SK-N-SH (cell line): ENCODE measurements around the gene UBE2D4. TPM values are rescaled to one million over a fixed set of nuclear protein-coding genes. Genes with fewer than 3 reads are reported as not detected.

Experiments
- CTCF ChIA-PET: fragments of 300-600, 350-600 bp; formaldehyde crosslinking; extraction: SDS; loops from one replicate; lab custom pipeline; 2021; lab: Yijun Ruan, JAX
- POLR2A ChIA-PET: fragments of 350-600 bp; sonication (Branson Sonifier 250); formaldehyde crosslinking; extraction: SDS; loops from one replicate; lab custom pipeline; 2020; ENCODE audit warnings: antibody characterized with exemption, inconsistent platforms; lab: Yijun Ruan, JAX
- DNase-seq: peaks from one replicate; pipeline ENCODE4 v3.0.0; 2012
- H2AFZ ChIP-seq: fragments of 200-600 bp; sonication (generic); 2 replicates; pipeline ENCODE4 v1.8.1; 2016; ENCODE audit warnings: antibody characterized with exemption, mild to moderate bottlenecking, low read depth
- H3F3A ChIP-seq: fragments of 200-600 bp; sonication (generic); replicated peaks from 2 replicates; pipeline ENCODE3; 2016; ENCODE audit warnings: antibody characterized with exemption, mild to moderate bottlenecking; ENCODE audit not compliant: insufficient read depth
- H3K27ac ChIP-seq, 2 experiments: fragments of 200-500 bp in 1 of 2; fragments of 200-600 bp in 1 of 2; sonication (Bioruptor generic) in 1 of 2; sonication (generic), shearing (Covaris generic) in 1 of 2; 2 replicates each; pipeline versions ENCODE4 v1.5.1 to v1.6.1; 2014 to 2016; ENCODE audit warnings: low read depth in 2 of 2, inconsistent platforms in 1 of 2, low read length in 1 of 2, mild to moderate bottlenecking in 1 of 2, mixed read lengths in 1 of 2
- H3K27me3 ChIP-seq: fragments of 200-600 bp; sonication (generic), shearing (Covaris generic); 2 replicates; pipeline ENCODE4 v1.6.1; 2016; ENCODE audit warnings: mixed run types; ENCODE audit not compliant: insufficient read depth
- H3K36me3 ChIP-seq, 2 experiments: fragments of 200-500 bp in 1 of 2; fragments of 200-600 bp in 1 of 2; sonication (Bioruptor generic) in 1 of 2; sonication (generic) in 1 of 2; replicated peaks in 1 of 2; 2 replicates each; pipeline versions ENCODE3 to v1.5.1; 2014 to 2016; ENCODE audit warnings: low read length in 1 of 2, mild to moderate bottlenecking in 1 of 2; ENCODE audit not compliant: insufficient read depth in 2 of 2, control insufficient read depth in 1 of 2
- H3K4me1 ChIP-seq, 2 experiments: fragments of 200-500 bp in 1 of 2; fragments of 200-600 bp in 1 of 2; sonication (Bioruptor generic) in 1 of 2; sonication (generic), shearing (Covaris generic) in 1 of 2; 2 replicates each; pipeline versions ENCODE4 v1.5.1 to v1.6.1; 2014 to 2016; ENCODE audit warnings: low read depth in 1 of 2, low read length in 1 of 2, mixed run types in 1 of 2; ENCODE audit not compliant: insufficient read depth in 2 of 2, control insufficient read depth in 1 of 2
- H3K4me2 ChIP-seq: fragments of 200-600 bp; sonication (generic), shearing (Covaris generic); 2 replicates; pipeline ENCODE4 v1.6.1; 2017; ENCODE audit warnings: mixed run types
- H3K4me3 ChIP-seq, 2 experiments: fragments of 200-500 bp in 1 of 2; fragments of 200-600 bp in 1 of 2; sonication (Bioruptor generic) in 1 of 2; sonication (generic), shearing (Covaris generic) in 1 of 2; 2 replicates each; pipeline versions ENCODE4 v1.5.1 to v1.8.1; 2014 to 2016; ENCODE audit warnings: low read depth in 2 of 2, inconsistent platforms in 1 of 2, low read length in 1 of 2, mild to moderate bottlenecking in 1 of 2, mixed read lengths in 1 of 2, moderate library complexity in 1 of 2
- H3K79me2 ChIP-seq: fragments of 200-600 bp; sonication (generic); 2 replicates; pipeline ENCODE4 v1.8.1; 2017; ENCODE audit warnings: mild to moderate bottlenecking; ENCODE audit not compliant: insufficient read depth
- H3K9ac ChIP-seq: fragments of 200-600 bp; sonication (generic); 2 replicates; pipeline ENCODE4 v1.6.1; 2017; ENCODE audit warnings: mixed run types
- H3K9me2 ChIP-seq: fragments of 200-600 bp; sonication (generic); 2 replicates; pipeline ENCODE4 v1.6.1; 2017; ENCODE audit warnings: mixed run types
- H3K9me3 ChIP-seq: fragments of 200-600 bp; sonication (generic); 2 replicates; pipeline ENCODE4 v1.6.1; 2017; ENCODE audit warnings: mixed run types, mild to moderate bottlenecking, moderate library complexity
- H4K20me1 ChIP-seq: fragments of 200-600 bp; sonication (generic); 2 replicates; pipeline ENCODE4 v1.6.1; 2017; ENCODE audit warnings: mild to moderate bottlenecking, mixed run types; ENCODE audit not compliant: insufficient read depth
- CTCF ChIP-seq: fragments of 200-600 bp; sonication (generic); IDR thresholded peaks from 2 replicates; pipeline ENCODE4 v1.6.1; 2017; ENCODE audit warnings: antibody characterized with exemption, mild to moderate bottlenecking, moderate library complexity
- ELF1 ChIP-seq: IDR thresholded peaks from 2 replicates; pipeline ENCODE4 v1.4.0; 2012
- EP300 ChIP-seq, 2 experiments: IDR thresholded peaks; 2 replicates each; pipeline versions ENCODE4 v1.4.0 to v1.6.1; 2012; ENCODE audit warnings: borderline replicate concordance in 1 of 2, low read depth in 1 of 2, low read length in 1 of 2
- FOSL2 ChIP-seq: IDR thresholded peaks from 2 replicates; pipeline ENCODE4 v1.4.0; 2012; ENCODE audit warnings: low read depth, mild to moderate bottlenecking, moderate library complexity, borderline replicate concordance
- FOXM1 ChIP-seq: IDR thresholded peaks from 2 replicates; pipeline ENCODE4 v1.4.0; 2012; ENCODE audit warnings: low read depth, mild to moderate bottlenecking
- GATA2 ChIP-seq: sonication (generic); formaldehyde crosslinking; IDR thresholded peaks from 2 replicates; pipeline ENCODE4 v1.5.0; 2020; ENCODE audit warnings: mild to moderate bottlenecking, missing genetic modification reagents
- IRF3 ChIP-seq: fragments of 150-350 bp; IDR thresholded peaks from 2 replicates; pipeline ENCODE4 v1.6.1; 2016; ENCODE audit warnings: mild to moderate bottlenecking, low read depth, low read length
- JUND ChIP-seq: IDR thresholded peaks from 2 replicates; pipeline ENCODE4 v1.4.0; 2012
- MAX ChIP-seq: IDR thresholded peaks from 2 replicates; pipeline ENCODE4 v1.4.0; 2012; ENCODE audit warnings: low read depth
- MEF2A ChIP-seq: IDR thresholded peaks from 2 replicates; pipeline ENCODE4 v1.4.0; 2012; ENCODE audit warnings: low read depth, borderline replicate concordance
- PBX3 ChIP-seq: IDR thresholded peaks from 2 replicates; pipeline ENCODE4; 2012
- RAD21 ChIP-seq: IDR thresholded peaks from 2 replicates; pipeline ENCODE4 v1.6.1; 2012; ENCODE audit warnings: mild to moderate bottlenecking, low read length
- RCOR1 ChIP-seq: fragments of 150-350 bp; IDR thresholded peaks from 2 replicates; pipeline ENCODE4 v1.6.1; 2017; ENCODE audit warnings: antibody characterized with exemption, low read length
- RFX5 ChIP-seq: IDR thresholded peaks from 2 replicates; pipeline ENCODE4 v1.6.1; 2012; ENCODE audit warnings: mild to moderate bottlenecking, improper control_type of control experiment, low read length
- RXRA ChIP-seq: IDR thresholded peaks from 2 replicates; pipeline ENCODE4 v1.4.0; 2012; ENCODE audit warnings: low read depth, mild to moderate bottlenecking, borderline replicate concordance
- SIN3A ChIP-seq: IDR thresholded peaks from 2 replicates; pipeline ENCODE4 v1.6.1; 2012; ENCODE audit warnings: low read depth, mild to moderate bottlenecking, low read length, moderate library complexity, borderline replicate concordance
- TAF1 ChIP-seq: IDR thresholded peaks from 2 replicates; pipeline ENCODE4 v1.6.1; 2012; ENCODE audit warnings: low read depth, mild to moderate bottlenecking, low read length, moderate library complexity, borderline replicate concordance
- TCF12 ChIP-seq: IDR thresholded peaks from 2 replicates; pipeline ENCODE4 v1.4.0; 2012
- TEAD4 ChIP-seq: IDR thresholded peaks from 2 replicates; pipeline ENCODE4 v1.4.0; 2012; ENCODE audit warnings: mild to moderate bottlenecking, borderline replicate concordance; ENCODE audit not compliant: insufficient read depth
- USF2 ChIP-seq: fragments of 150-350 bp; IDR thresholded peaks from 2 replicates; pipeline ENCODE4 v1.6.1; 2017; ENCODE audit warnings: antibody characterized with exemption, low read length, low read depth, borderline replicate concordance
- YY1 ChIP-seq: IDR thresholded peaks from 2 replicates; pipeline ENCODE4 v1.4.0; 2012; ENCODE audit warnings: low read depth, mild to moderate bottlenecking
- WGBS: methylation state at CpG from one replicate; pipeline ENCODE4 v1.1.6; 2017; ENCODE audit warnings: low lambda C conversion rate; 5-methylcytosine and 5-hydroxymethylcytosine counted together
- polyA plus RNA-seq, 3 experiments: library from polyadenylated mRNA; depleted of rRNA; stranded (reverse); fragments of >200 nt; gene quantifications; 2 replicates each; pipeline ENCODE4 v1.2.3, GENCODE V29; 2012

The UBE2D4 gene
- polyA plus RNA-seq, 1 of the 3 experiments (the other 2 are of a cell fraction): 22.8 TPM

- H3K9ac ChIP-seq: no peak overlapping the region
- DNase-seq: no peak
- peak overlapping the region in 1 of 2 experiments; percentile 5; a peak in 1 of 4 replicates for H3K27ac ChIP-seq
- H3K4me1 ChIP-seq: peaks cover 0 to 12% of the 10 kb centered on the region in 2 experiments; a peak in 2 of 4 replicates
- no peak overlapping the region for H2AFZ ChIP-seq
- no peaks in the 10 kb centered on the region for H4K20me1 ChIP-seq
- H3K4me2 ChIP-seq: no peak overlapping the region
- H3K27me3 ChIP-seq: no peaks in the 10 kb centered on the region
- H3K4me3 ChIP-seq: no peak overlapping the region
- no peaks in the 10 kb centered on the region for H3K9me3 ChIP-seq
- peaks cover 5 to 7% of the 10 kb centered on the region in 2 experiments for H3K36me3 ChIP-seq
- no peaks in the 10 kb centered on the region for H3K9me2 ChIP-seq
- no peak for TF ChIP-seq FOXM1
- TF ChIP-seq RAD21: peak; percentile 16; the same call in 1 of the 2 replicates
- TF ChIP-seq, all 33 proteins: peak for 1
- CTCF ChIA-PET: interaction anchor here (1.5 to 3.3 kb wide), 6 partner anchors 10 to 362 kb away, joined by 4 to 45 read pairs (median 8); partner anchors contain the start of gene STK17A
- Histone ChIP-seq H3F3A (no peaks in the 10 kb centered on the region), H3K79me2 (no peaks in the 10 kb centered on the region)
- 88% methylated on average over 4 of the region's 4 CpGs for WGBS
- POLR2A ChIA-PET: interaction anchor here (0.8 to 1.5 kb wide), 2 partner anchors 9 to 13 kb away, joined by 3 to 4 read pairs; no protein-coding TSS in a partner anchor
Observed at GRCh38 chr7:43944286-43944685, 18.1 kb downstream of the UBE2D4 start.

- Histone ChIP-seq H3K27me3 (no peaks in the 10 kb centered on the region), H3K4me1 (no peaks in the 10 kb centered on the region)
- WGBS: 89% methylated on average over 3 of the region's 3 CpGs
Observed at GRCh38 chr7:43952028-43952427, 25.8 kb downstream of the UBE2D4 start.

More at GRCh38 chr7:43952028-43952427, 25.8 kb downstream of the UBE2D4 start:
- Histone ChIP-seq H2AFZ (no peak overlapping the region), H3F3A (no peaks in the 10 kb centered on the region), H3K79me2 (no peaks in the 10 kb centered on the region), H3K4me2 (no peak overlapping the region), H3K27ac (no peak overlapping the region), H3K36me3 (peaks cover 5 to 35% of the 10 kb centered on the region in 2 experiments), H3K9me3 (no peaks in the 10 kb centered on the region), H4K20me1 (no peaks in the 10 kb centered on the region), H3K4me3 (no peak overlapping the region), H3K9ac (no peak overlapping the region), H3K9me2 (no peaks in the 10 kb centered on the region)
- ChIA-PET POLR2A (no interaction called here), CTCF (no interaction called here)
- no peak for TF ChIP-seq JUND
- TF ChIP-seq RXRA: no peak
- no peak for TF ChIP-seq FOXM1
- no peak for TF ChIP-seq IRF3
- TF ChIP-seq YY1: no peak
- no peak for TF ChIP-seq SIN3A
- no peak for TF ChIP-seq TCF12
- no peak for TF ChIP-seq RCOR1
- no peak for TF ChIP-seq EP300 (IDR thresholded peaks at IDR 0.05; ENCODE audit: borderline replicate concordance in 1 of 2, low read depth in 1 of 2, low read length in 1 of 2)
- no peak for TF ChIP-seq TAF1
- no peak for TF ChIP-seq PBX3
- TF ChIP-seq MAX: no peak
- TF ChIP-seq TEAD4: no peak
- TF ChIP-seq MEF2A: no peak
- no peak for TF ChIP-seq FOSL2
- TF ChIP-seq CTCF: no peak
- no peak for TF ChIP-seq GATA2 (CRISPR knock-in tag)
- TF ChIP-seq ELF1: no peak
- no peak for TF ChIP-seq USF2
- TF ChIP-seq RFX5: no peak
- DNase-seq: no peak
